Liver (tissue), 9 donors: Measurements from ENCODE around the gene F8. TPM values are rescaled to one million over a fixed set of nuclear protein-coding genes. Genes with fewer than 3 reads are reported as not detected.

ENCODE experiments used
- DNase-seq: peaks from one replicate; pipeline ENCODE4 v3.0.0-alpha.2; 2017; ENCODE audit warnings: low spot score
- H3K27ac ChIP-seq, 2 donors: one replicate each; pipeline ENCODE4 v1.7.0; 2013; ENCODE audit warnings: inconsistent platforms in 2 of 2, low read length in 2 of 2, control low read depth in 1 of 2, low read depth in 1 of 2, mild to moderate bottlenecking in 1 of 2
- H3K27me3 ChIP-seq, 4 donors: one replicate each; pipeline versions ENCODE4 v1.6.1 to v1.7.0; 2013; ENCODE audit warnings: low read length in 3 of 4, inconsistent platforms in 1 of 4, mild to moderate bottlenecking in 1 of 4, moderate library complexity in 1 of 4; ENCODE audit not compliant: control insufficient read depth in 4 of 4, insufficient read depth in 4 of 4
- H3K36me3 ChIP-seq, 4 donors: one replicate each; pipeline versions ENCODE4 v1.6.1 to v1.7.0; 2013; ENCODE audit warnings: low read length in 3 of 4, mild to moderate bottlenecking in 3 of 4, low read depth in 1 of 4, moderate library complexity in 1 of 4; ENCODE audit not compliant: control insufficient read depth in 4 of 4, insufficient read depth in 3 of 4
- H3K4me1 ChIP-seq, 4 donors: one replicate each; pipeline versions ENCODE4 v1.6.1 to v1.7.0; 2013; ENCODE audit warnings: low read length in 3 of 4, mild to moderate bottlenecking in 3 of 4, moderate library complexity in 1 of 4; ENCODE audit not compliant: control insufficient read depth in 4 of 4, insufficient read depth in 4 of 4
- H3K4me3 ChIP-seq, 3 donors: one replicate each; pipeline versions ENCODE4 v1.6.1 to v1.7.0; 2013; ENCODE audit warnings: low read length in 3 of 3, control low read depth in 1 of 3, low read depth in 1 of 3, mild to moderate bottlenecking in 1 of 3
- H3K9ac ChIP-seq, 2 donors: one replicate each; pipeline ENCODE4 v1.7.0; 2013; ENCODE audit warnings: low read length in 2 of 2, mild to moderate bottlenecking in 2 of 2, moderate library complexity in 2 of 2, control low read depth in 1 of 2, low read depth in 1 of 2
- H3K9me3 ChIP-seq, 4 donors: one replicate each; pipeline versions ENCODE4 v1.6.1 to v1.7.0; 2013; ENCODE audit warnings: low read length in 3 of 4; ENCODE audit not compliant: control insufficient read depth in 4 of 4
- ATF3 ChIP-seq: IDR thresholded peaks from 2 replicates; pipeline ENCODE4 v1.6.1; 2016; ENCODE audit warnings: antibody characterized with exemption
- EGR1 ChIP-seq, 2 donors: IDR thresholded peaks; 2 replicates each; pipeline ENCODE4 v1.6.1; 2016 to 2018; ENCODE audit warnings: antibody characterized with exemption in 2 of 2, low read depth in 2 of 2
- FOXA2 ChIP-seq: IDR thresholded peaks from 2 replicates; pipeline ENCODE4 v1.6.1; 2016; ENCODE audit warnings: antibody characterized with exemption
- GABPA ChIP-seq, 2 donors: IDR thresholded peaks in 1 of 2; conservative IDR thresholded peaks in 1 of 2; 2 replicates each; pipeline ENCODE4 v1.6.1; 2016; ENCODE audit warnings: antibody characterized with exemption in 2 of 2, mild to moderate bottlenecking in 1 of 2, moderate library complexity in 1 of 2
- HNF4A ChIP-seq, 2 donors: conservative IDR thresholded peaks; 2 replicates each; pipeline ENCODE4 v1.6.1; 2016; ENCODE audit warnings: antibody characterized with exemption in 2 of 2, mild to moderate bottlenecking in 2 of 2
- HNF4G ChIP-seq: IDR thresholded peaks from 2 replicates; pipeline ENCODE4 v1.6.1; 2016; ENCODE audit warnings: antibody characterized with exemption
- JUND ChIP-seq, 2 donors: IDR thresholded peaks; 2 replicates each; pipeline ENCODE4 v1.6.1; 2016; ENCODE audit warnings: antibody characterized with exemption in 2 of 2
- MAX ChIP-seq: IDR thresholded peaks from 2 replicates; pipeline ENCODE4 v1.6.1; 2016; ENCODE audit warnings: antibody characterized with exemption
- NR2F2 ChIP-seq: IDR thresholded peaks from 2 replicates; pipeline ENCODE4 v1.6.1; 2016; ENCODE audit warnings: antibody characterized with exemption
- RAD21 ChIP-seq, 2 donors: IDR thresholded peaks; 2 replicates each; pipeline ENCODE4 v1.6.1; 2016; ENCODE audit warnings: antibody characterized with exemption in 2 of 2, mild to moderate bottlenecking in 2 of 2
- REST ChIP-seq: IDR thresholded peaks from 2 replicates; pipeline ENCODE4 v1.6.1; 2016; ENCODE audit warnings: antibody characterized with exemption, mild to moderate bottlenecking
- RXRA ChIP-seq, 2 donors: IDR thresholded peaks; 2 replicates each; pipeline ENCODE4 v1.6.1; 2017 to 2018; ENCODE audit warnings: antibody characterized with exemption in 2 of 2, mild to moderate bottlenecking in 1 of 2
- TAF1 ChIP-seq: conservative IDR thresholded peaks from 2 replicates; pipeline ENCODE4 v1.6.1; 2016; ENCODE audit warnings: antibody characterized with exemption, mild to moderate bottlenecking
- WGBS: extraction: QIAGEN DNeasy Blood & Tissue Kit; methylation state at CpG from one replicate; pipeline ENCODE4 v1.1.7; 2013; 5-methylcytosine and 5-hydroxymethylcytosine counted together
- polyA plus RNA-seq, 2 donors: library from polyadenylated mRNA; stranded (reverse) in 1 of 2; unstranded in 1 of 2; fragments of 200-250 nt in 1 of 2; fragments of >200 nt in 1 of 2; fragmentation: Nextera tagmentation in 1 of 2; extraction: Ambion mirVana in 1 of 2; gene quantifications; one replicate each; pipeline versions ENCODE4 v1.2.1 to v1.2.3, GENCODE V29; 2013 to 2015
- total RNA-seq, 2 donors: library from RNA; depleted of rRNA; stranded (reverse); fragments of >200 nt; gene quantifications; one replicate each; pipeline ENCODE4 v1.2.3, GENCODE V29; 2014
- donor health status: healthy.
- donor health status: healthy.
- donor health status: healthy.
- donor health status: healthy.
- donor health status: healthy.

F8 gene
- total and polyA plus RNA-seq, 4 donors: 8.0 to 22.3 (median 13.8) TPM

- no peak for DNase-seq
- H3K27me3 ChIP-seq: no peaks in the 10 kb centered on the region
- H3K4me1 ChIP-seq: peaks cover 2 to 31% (median 26%) of the 10 kb centered on the region in 4 donors
- TF ChIP-seq GABPA (IDR thresholded peaks at IDR 0.05 in 1 of 2, conservative IDR thresholded peaks at IDR 0.05 in 1 of 2): no peak
- no peak for TF ChIP-seq RXRA (IDR thresholded peaks at IDR 0.05)
- no peak for TF ChIP-seq FOXA2
- TF ChIP-seq EGR1 (IDR thresholded peaks at IDR 0.05; ENCODE audit: low read depth in 2 of 2): no peak
- no peak for TF ChIP-seq HNF4A (conservative IDR thresholded peaks at IDR 0.05)
- TF ChIP-seq HNF4G: no peak
- TF ChIP-seq NR2F2: no peak
- no peak for TF ChIP-seq MAX
- TF ChIP-seq REST: no peak
- TF ChIP-seq ATF3: no peak
- no peak for TF ChIP-seq TAF1
- H3K36me3 ChIP-seq: peaks cover 0 to 5% (median under 1%) of the 10 kb centered on the region in 4 donors
- no peak overlapping the region for H3K27ac ChIP-seq
- no peak overlapping the region for H3K9ac ChIP-seq
- H3K9me3 ChIP-seq: no peaks in the 10 kb centered on the region
- no peak overlapping the region for H3K4me3 ChIP-seq
- 95% methylated on average over 3 of the region's 3 CpGs for WGBS
Observed at GRCh38 chrX:155055494-155055893, 33.0 kb upstream of the F8 start.

- no peak overlapping the region for H3K4me3 ChIP-seq
Observed at GRCh38 chrX:155054255-155054654, 31.7 kb upstream of the F8 start.

GRCh38 chrX:155053656-155054055 is 31.1 kb upstream of the F8 start:
- no peak for DNase-seq
- no peaks in the 10 kb centered on the region for H3K27me3 ChIP-seq
- peaks cover 2 to 31% (median 26%) of the 10 kb centered on the region in 4 donors for H3K4me1 ChIP-seq
- no peak overlapping the region for H3K4me3 ChIP-seq
- no peaks in the 10 kb centered on the region for H3K9me3 ChIP-seq
- no peak overlapping the region for H3K9ac ChIP-seq
- TF ChIP-seq ATF3 (no peak), GABPA (IDR thresholded peaks at IDR 0.05 in 1 of 2, conservative IDR thresholded peaks at IDR 0.05 in 1 of 2) (no peak), RAD21 (IDR thresholded peaks at IDR 0.05) (no peak), JUND (IDR thresholded peaks at IDR 0.05) (no peak)
- 87% methylated on average over 3 of the region's 3 CpGs for WGBS
- H3K36me3 ChIP-seq: peaks cover 0 to 2% (median 0%) of the 10 kb centered on the region in 4 donors
- peak overlapping the region; percentile 28 to 75 for H3K27ac ChIP-seq

More at GRCh38 chrX:155054255-155054654, 31.7 kb upstream of the F8 start:
- Histone ChIP-seq H3K36me3 (peaks cover 0 to 5% (median 0%) of the 10 kb centered on the region in 4 donors), H3K27ac (peak overlapping the region in 1 of 2 donors; percentile 75), H3K27me3 (no peaks in the 10 kb centered on the region), H3K4me1 (peaks cover 2 to 31% (median 26%) of the 10 kb centered on the region in 4 donors), H3K9ac (no peak overlapping the region), H3K9me3 (no peaks in the 10 kb centered on the region)
- WGBS: 59% methylated on average over 4 of the region's 4 CpGs
- DNase-seq: no peak
- peak; percentile 76 to 85 for TF ChIP-seq HNF4A (conservative IDR thresholded peaks at IDR 0.05)
- TF ChIP-seq MAX: no peak
